Measurements from ENCODE around the gene MIOS.

DNA sequence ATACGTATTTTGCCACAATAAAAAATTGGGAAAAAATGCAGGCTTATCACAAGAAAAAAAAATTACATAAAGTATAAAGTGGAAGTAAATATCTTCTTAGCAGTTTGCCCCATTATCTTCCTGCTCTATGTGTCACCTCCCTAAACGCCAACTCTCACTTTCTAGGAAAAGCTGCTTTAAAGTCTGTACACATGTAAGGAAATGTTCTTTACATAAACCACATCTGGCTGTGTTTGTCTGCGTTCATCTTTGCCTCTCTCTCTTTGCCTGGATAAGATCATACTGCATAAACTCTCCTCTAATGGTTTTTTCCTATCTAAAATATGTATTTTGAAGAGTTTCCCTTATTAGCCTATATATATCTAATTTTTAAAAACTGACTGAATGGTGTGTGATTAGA, 50.9 kb downstream of the MIOS start:
- TF ChIP-seq, protein P1, sequence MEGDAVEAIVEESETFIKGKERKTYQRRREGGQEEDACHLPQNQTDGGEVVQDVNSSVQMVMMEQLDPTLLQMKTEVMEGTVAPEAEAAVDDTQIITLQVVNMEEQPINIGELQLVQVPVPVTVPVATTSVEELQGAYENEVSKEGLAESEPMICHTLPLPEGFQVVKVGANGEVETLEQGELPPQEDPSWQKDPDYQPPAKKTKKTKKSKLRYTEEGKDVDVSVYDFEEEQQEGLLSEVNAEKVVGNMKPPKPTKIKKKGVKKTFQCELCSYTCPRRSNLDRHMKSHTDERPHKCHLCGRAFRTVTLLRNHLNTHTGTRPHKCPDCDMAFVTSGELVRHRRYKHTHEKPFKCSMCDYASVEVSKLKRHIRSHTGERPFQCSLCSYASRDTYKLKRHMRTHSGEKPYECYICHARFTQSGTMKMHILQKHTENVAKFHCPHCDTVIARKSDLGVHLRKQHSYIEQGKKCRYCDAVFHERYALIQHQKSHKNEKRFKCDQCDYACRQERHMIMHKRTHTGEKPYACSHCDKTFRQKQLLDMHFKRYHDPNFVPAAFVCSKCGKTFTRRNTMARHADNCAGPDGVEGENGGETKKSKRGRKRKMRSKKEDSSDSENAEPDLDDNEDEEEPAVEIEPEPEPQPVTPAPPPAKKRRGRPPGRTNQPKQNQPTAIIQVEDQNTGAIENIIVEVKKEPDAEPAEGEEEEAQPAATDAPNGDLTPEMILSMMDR (IDR thresholded peaks at IDR 0.05 in 4 of 5, conservative IDR thresholded peaks at IDR 0.05 in 1 of 5) = no peak
- no peak for TF ChIP-seq POLR2A (IDR thresholded peaks at IDR 0.05)

Measured in gastrocnemius medialis (tissue), 4 donors.